A375 (cell line): ENCODE data around the gene OR52E1. TPM values are rescaled to one million over a fixed set of nuclear protein-coding genes. Genes with fewer than 3 reads are reported as not detected.

Experiments used
- total RNA-seq: library from RNA; depleted of rRNA; stranded (reverse); fragments of >200 nt; shearing (Covaris generic); gene quantifications from 2 replicates; pipeline ENCODE4 v1.2.3, GENCODE V29; 2014; rRNA removed

The OR52E1 gene
- total RNA-seq, result not detected in 2 replicates

DNA sequence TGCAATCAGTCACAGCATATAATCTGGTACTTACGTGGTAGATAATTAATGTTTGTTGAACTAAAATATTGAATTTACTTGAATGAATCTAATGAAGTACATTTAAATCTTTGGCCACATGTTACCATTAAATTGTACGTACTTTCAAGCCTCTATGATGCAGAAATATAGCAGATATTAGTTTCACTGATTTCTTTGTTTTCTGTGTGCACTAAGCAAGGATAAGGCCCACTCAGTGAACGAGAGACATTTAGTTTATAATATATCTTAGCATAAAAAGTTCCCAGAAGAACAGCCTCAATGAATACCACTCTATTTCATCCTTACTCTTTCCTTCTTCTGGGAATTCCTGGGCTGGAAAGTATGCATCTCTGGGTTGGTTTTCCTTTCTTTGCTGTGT is at the start of gene OR52E1:
TSS of gene OR52E1 (plus strand) at position 301 of the 400 bp plus-strand sequence.

GRCh38 chr11:5046226-5046625 is 23.1 kb upstream of the OR52E1 start, which contains the start of gene OR52J3:
TSS of gene OR52J3 (plus strand) at chr11:5046526. CDS start at chr11:5046526, 0 bp downstream.

GRCh38 chr11:5059391-5059790 is 10.0 kb upstream of the OR52E1 start, which contains the start of gene OR52E2:
TSS of gene OR52E2 (minus strand) at chr11:5059627. CDS start at chr11:5059627, 0 bp downstream.

Other genes with a start within 250 kb of the OR52E1 start
- gene OR51F2, start 248.3 kb upstream of the OR52E1 start, total RNA-seq, result not detected in 2 replicates
- not detected in 2 replicates for gene OR51S1, start 220.4 kb upstream of the OR52E1 start, total RNA-seq
- gene OR51T1, start 187.7 kb upstream of the OR52E1 start, total RNA-seq, result not detected in 2 replicates
- gene OR51A7, start 165.8 kb upstream of the OR52E1 start, total RNA-seq, result not detected in 2 replicates
- gene OR51G2, start 150.2 kb upstream of the OR52E1 start, total RNA-seq, result not detected in 2 replicates
- gene OR51G1, start 145.2 kb upstream of the OR52E1 start, total RNA-seq, result not detected in 2 replicates
- gene OR51A4, start 122.0 kb upstream of the OR52E1 start, total RNA-seq, result not detected in 2 replicates
- not detected in 2 replicates for gene OR51A2, start 113.9 kb upstream of the OR52E1 start, total RNA-seq
- not detected in 2 replicates for gene OR51L1, start 74.7 kb upstream of the OR52E1 start, total RNA-seq
- not detected in 2 replicates for gene OR52J3, start 23.0 kb upstream of the OR52E1 start, total RNA-seq
- gene OR52E2, start 9.9 kb upstream of the OR52E1 start, total RNA-seq, result not detected in 2 replicates
- gene OR52A5, start 68.8 kb downstream of the OR52E1 start, total RNA-seq, result not detected in 2 replicates
- gene OR52A1, start 85.2 kb downstream of the OR52E1 start, total RNA-seq, result not detected in 2 replicates
- gene OR51V1, start 131.1 kb downstream of the OR52E1 start, total RNA-seq, result not detected in 2 replicates
- gene HBB, start 157.5 kb downstream of the OR52E1 start, total RNA-seq, result not detected in 2 replicates
- not detected in 2 replicates for gene HBD, start 164.9 kb downstream of the OR52E1 start, total RNA-seq
- not detected in 2 replicates for gene HBG1, start 180.3 kb downstream of the OR52E1 start, total RNA-seq
- 2.7 and 3.2 TPM in 2 replicates for gene HBG2, start 185.2 kb downstream of the OR52E1 start, total RNA-seq
- gene HBE1, start 200.4 kb downstream of the OR52E1 start, total RNA-seq, result 40.6 and 51.6 TPM in 2 replicates
- 4.0 and 7.5 TPM in 2 replicates for gene OR51B4, start 232.4 kb downstream of the OR52E1 start, total RNA-seq